ENCODE measurements around the gene P2RX3.

DNA sequence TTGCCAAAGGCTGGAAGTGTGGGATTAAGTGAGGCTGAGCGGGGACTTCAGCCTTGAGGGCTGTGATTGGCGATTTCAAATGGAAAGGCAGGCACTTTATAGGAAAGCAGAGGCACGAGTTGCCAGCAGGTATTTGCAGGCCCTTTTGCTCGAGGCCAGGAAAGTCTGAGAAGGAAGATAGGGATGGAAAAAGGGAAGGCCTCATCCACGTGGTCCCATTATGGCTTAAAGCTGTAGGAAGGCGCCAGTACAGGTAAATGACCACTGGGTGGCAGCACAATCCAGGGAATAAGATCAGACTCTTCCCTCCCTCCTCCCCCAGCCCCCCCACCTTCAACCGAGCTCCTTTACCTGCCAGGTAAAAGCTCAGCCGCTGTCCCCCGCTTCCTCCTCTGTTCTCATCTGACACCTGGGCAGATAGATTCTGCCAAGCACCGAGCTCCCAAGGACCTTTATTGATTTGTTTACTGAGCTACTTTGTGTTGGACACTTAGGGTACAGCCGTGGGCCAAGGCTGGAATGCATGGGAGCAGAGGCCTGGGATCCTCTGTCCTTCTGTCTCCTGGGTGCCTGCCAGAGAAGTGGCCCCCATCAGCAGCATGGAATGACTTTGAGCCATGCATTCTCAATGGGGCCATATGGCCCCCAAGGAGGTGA is 7.5 kb downstream of the P2RX3 start:
- TF ChIP-seq, protein P1, sequence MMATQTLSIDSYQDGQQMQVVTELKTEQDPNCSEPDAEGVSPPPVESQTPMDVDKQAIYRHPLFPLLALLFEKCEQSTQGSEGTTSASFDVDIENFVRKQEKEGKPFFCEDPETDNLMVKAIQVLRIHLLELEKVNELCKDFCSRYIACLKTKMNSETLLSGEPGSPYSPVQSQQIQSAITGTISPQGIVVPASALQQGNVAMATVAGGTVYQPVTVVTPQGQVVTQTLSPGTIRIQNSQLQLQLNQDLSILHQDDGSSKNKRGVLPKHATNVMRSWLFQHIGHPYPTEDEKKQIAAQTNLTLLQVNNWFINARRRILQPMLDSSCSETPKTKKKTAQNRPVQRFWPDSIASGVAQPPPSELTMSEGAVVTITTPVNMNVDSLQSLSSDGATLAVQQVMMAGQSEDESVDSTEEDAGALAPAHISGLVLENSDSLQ (IDR thresholded peaks at IDR 0.05): no peak
- TF ChIP-seq, protein P2, sequence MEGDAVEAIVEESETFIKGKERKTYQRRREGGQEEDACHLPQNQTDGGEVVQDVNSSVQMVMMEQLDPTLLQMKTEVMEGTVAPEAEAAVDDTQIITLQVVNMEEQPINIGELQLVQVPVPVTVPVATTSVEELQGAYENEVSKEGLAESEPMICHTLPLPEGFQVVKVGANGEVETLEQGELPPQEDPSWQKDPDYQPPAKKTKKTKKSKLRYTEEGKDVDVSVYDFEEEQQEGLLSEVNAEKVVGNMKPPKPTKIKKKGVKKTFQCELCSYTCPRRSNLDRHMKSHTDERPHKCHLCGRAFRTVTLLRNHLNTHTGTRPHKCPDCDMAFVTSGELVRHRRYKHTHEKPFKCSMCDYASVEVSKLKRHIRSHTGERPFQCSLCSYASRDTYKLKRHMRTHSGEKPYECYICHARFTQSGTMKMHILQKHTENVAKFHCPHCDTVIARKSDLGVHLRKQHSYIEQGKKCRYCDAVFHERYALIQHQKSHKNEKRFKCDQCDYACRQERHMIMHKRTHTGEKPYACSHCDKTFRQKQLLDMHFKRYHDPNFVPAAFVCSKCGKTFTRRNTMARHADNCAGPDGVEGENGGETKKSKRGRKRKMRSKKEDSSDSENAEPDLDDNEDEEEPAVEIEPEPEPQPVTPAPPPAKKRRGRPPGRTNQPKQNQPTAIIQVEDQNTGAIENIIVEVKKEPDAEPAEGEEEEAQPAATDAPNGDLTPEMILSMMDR (IDR thresholded peaks at IDR 0.05 in 2 of 3, conservative IDR thresholded peaks at IDR 0.05 in 1 of 3; ENCODE audit: control insufficient read depth in 2 of 3, extremely low read depth in 1 of 3, insufficient read depth in 1 of 3, low read depth in 3 of 3, low read length in 3 of 3): peak; percentile 66 to 77 (median 75); a peak in 5 of 6 replicates
- TF ChIP-seq RAD21 (IDR thresholded peaks at IDR 0.05; ENCODE audit: insufficient read depth, low read depth, low read length) (peak; percentile 76), SIX5 (IDR thresholded peaks at IDR 0.05; ENCODE audit: low read depth, low read length, severe bottlenecking) (no peak), POLR2A (IDR thresholded peaks at IDR 0.05; ENCODE audit: low read depth, low read length) (no peak)
- TF ChIP-seq, protein P3, sequence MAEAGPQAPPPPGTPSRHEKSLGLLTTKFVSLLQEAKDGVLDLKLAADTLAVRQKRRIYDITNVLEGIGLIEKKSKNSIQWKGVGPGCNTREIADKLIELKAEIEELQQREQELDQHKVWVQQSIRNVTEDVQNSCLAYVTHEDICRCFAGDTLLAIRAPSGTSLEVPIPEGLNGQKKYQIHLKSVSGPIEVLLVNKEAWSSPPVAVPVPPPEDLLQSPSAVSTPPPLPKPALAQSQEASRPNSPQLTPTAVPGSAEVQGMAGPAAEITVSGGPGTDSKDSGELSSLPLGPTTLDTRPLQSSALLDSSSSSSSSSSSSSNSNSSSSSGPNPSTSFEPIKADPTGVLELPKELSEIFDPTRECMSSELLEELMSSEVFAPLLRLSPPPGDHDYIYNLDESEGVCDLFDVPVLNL (IDR thresholded peaks at IDR 0.05; ENCODE audit: low read depth, low read length): no peak
- TF ChIP-seq, protein P4, sequence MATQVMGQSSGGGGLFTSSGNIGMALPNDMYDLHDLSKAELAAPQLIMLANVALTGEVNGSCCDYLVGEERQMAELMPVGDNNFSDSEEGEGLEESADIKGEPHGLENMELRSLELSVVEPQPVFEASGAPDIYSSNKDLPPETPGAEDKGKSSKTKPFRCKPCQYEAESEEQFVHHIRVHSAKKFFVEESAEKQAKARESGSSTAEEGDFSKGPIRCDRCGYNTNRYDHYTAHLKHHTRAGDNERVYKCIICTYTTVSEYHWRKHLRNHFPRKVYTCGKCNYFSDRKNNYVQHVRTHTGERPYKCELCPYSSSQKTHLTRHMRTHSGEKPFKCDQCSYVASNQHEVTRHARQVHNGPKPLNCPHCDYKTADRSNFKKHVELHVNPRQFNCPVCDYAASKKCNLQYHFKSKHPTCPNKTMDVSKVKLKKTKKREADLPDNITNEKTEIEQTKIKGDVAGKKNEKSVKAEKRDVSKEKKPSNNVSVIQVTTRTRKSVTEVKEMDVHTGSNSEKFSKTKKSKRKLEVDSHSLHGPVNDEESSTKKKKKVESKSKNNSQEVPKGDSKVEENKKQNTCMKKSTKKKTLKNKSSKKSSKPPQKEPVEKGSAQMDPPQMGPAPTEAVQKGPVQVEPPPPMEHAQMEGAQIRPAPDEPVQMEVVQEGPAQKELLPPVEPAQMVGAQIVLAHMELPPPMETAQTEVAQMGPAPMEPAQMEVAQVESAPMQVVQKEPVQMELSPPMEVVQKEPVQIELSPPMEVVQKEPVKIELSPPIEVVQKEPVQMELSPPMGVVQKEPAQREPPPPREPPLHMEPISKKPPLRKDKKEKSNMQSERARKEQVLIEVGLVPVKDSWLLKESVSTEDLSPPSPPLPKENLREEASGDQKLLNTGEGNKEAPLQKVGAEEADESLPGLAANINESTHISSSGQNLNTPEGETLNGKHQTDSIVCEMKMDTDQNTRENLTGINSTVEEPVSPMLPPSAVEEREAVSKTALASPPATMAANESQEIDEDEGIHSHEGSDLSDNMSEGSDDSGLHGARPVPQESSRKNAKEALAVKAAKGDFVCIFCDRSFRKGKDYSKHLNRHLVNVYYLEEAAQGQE (IDR thresholded peaks at IDR 0.05; ENCODE audit: low read depth, low read length): no peak
